Fibroblast of lung (primary cell): ENCODE results near the gene CMTM4. TPM values are rescaled to one million over a fixed set of nuclear protein-coding genes. Genes with fewer than 3 reads are reported as not detected.

Source experiments
- DNase-seq, 2 donors: peaks; one replicate each; pipeline versions ENCODE4 v3.0.0 to v3.0.0-alpha.2; 2010; ENCODE audit warnings: low read depth in 2 of 2
- H2AFZ ChIP-seq: 2 replicates; pipeline ENCODE4 v1.5.1; 2012; ENCODE audit warnings: low read length, control low read depth, inconsistent platforms
- H3K27ac ChIP-seq: 2 replicates; pipeline ENCODE4 v1.5.1; 2011; ENCODE audit warnings: low read length, control low read depth; ENCODE audit not compliant: insufficient read depth
- H3K27me3 ChIP-seq: 2 replicates; pipeline ENCODE4 v1.5.1; 2011; ENCODE audit warnings: mild to moderate bottlenecking, low read length; ENCODE audit not compliant: control insufficient read depth, insufficient read depth
- H3K36me3 ChIP-seq: 2 replicates; pipeline ENCODE4 v1.5.1; 2011; ENCODE audit warnings: low read length; ENCODE audit not compliant: control insufficient read depth, insufficient read depth
- H3K4me1 ChIP-seq: 2 replicates; pipeline ENCODE4 v1.5.1; 2011; ENCODE audit warnings: low read length; ENCODE audit not compliant: control insufficient read depth, insufficient read depth; ENCODE audit errors: extremely low read depth
- H3K4me2 ChIP-seq: 2 replicates; pipeline ENCODE4 v1.5.1; 2011; ENCODE audit warnings: low read length, control low read depth; ENCODE audit not compliant: insufficient read depth; ENCODE audit errors: extremely low read depth
- H3K4me3 ChIP-seq, 4 experiments: fragments of 200-600 bp in 1 of 4; sonication (generic) in 1 of 4; replicated peaks in 1 of 4; 2 replicates each; pipeline ENCODE4 v1.5.1; 2011 to 2016; ENCODE audit warnings: low read length in 4 of 4, low read depth in 3 of 4, mild to moderate bottlenecking in 3 of 4, control low read depth in 2 of 4, inconsistent platforms in 1 of 4, mixed read lengths in 1 of 4; ENCODE audit not compliant: insufficient read depth in 1 of 4; ENCODE audit errors: control extremely low read depth in 1 of 4
- H3K79me2 ChIP-seq: 2 replicates; pipeline ENCODE4 v1.5.1; 2012; ENCODE audit warnings: mild to moderate bottlenecking, low read length, inconsistent platforms; ENCODE audit not compliant: control insufficient read depth, insufficient read depth
- H3K9ac ChIP-seq: 2 replicates; pipeline ENCODE4 v1.5.1; 2011; ENCODE audit warnings: mild to moderate bottlenecking, low read length, control low read depth; ENCODE audit not compliant: insufficient read depth
- H3K9me3 ChIP-seq: 2 replicates; pipeline ENCODE4 v1.5.1; 2012; ENCODE audit warnings: low read depth, low read length; ENCODE audit not compliant: control insufficient read depth, insufficient read depth
- H4K20me1 ChIP-seq: 2 replicates; pipeline ENCODE4 v1.5.1; 2011; ENCODE audit warnings: low read length; ENCODE audit not compliant: control insufficient read depth, insufficient read depth; ENCODE audit errors: extremely low read depth
- CTCF ChIP-seq, 2 donors: IDR thresholded peaks in 1 of 2; conservative IDR thresholded peaks in 1 of 2; 1 replicate in 1 of 2; 2 replicates in 1 of 2; pipeline ENCODE4 v1.5.1; 2011 to 2012; ENCODE audit warnings: low read length in 2 of 2, control low read depth in 1 of 2, inconsistent platforms in 1 of 2, low read depth in 1 of 2, mild to moderate bottlenecking in 1 of 2
- EZH2 ChIP-seq: IDR thresholded peaks from 2 replicates; pipeline ENCODE4 v1.5.1; 2012; ENCODE audit warnings: low read length, control low read depth, mild to moderate bottlenecking; ENCODE audit errors: missing control alignments
- polyA plus RNA-seq, 2 donors: library from polyadenylated mRNA; depleted of rRNA in 1 of 2; stranded (reverse) in 1 of 2; unstranded in 1 of 2; fragments of >200 nt; gene quantifications; 2 replicates each; pipeline ENCODE4 v1.2.1, GENCODE V29; 2011 to 2012; ENCODE audit warnings: missing spikeins in 1 of 2
- total RNA-seq: library from RNA; depleted of rRNA; stranded (reverse); fragments of >200 nt; gene quantifications from 2 replicates; pipeline ENCODE4 v1.2.1, GENCODE V29; 2014

CMTM4 gene
- total and polyA plus RNA-seq, 2 donors (not counting 1 experiment from before 2014, with no cell fraction given) = 10.2 to 12.8 TPM

DNA sequence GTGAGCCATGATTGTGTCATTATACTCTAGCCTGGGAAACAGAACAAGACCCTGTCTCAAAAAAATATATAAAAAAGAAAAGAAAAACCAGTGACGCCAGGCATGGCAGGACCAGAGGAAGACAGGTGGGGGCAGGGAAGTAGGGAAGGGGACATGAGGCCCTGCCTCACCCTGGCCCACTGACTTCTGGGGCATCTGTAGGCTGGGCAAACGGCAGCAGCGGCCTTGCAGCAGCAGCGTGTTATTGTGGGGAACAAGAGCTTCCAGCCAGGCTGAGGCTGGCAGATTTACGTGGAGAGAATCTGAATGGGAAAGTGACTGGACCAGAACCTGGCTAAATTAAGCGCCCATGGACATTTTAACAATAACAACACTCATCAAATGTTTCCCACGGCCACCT, 19.4 kb downstream of the CMTM4 start:
- no peak for DNase-seq
- no peak overlapping the region for H3K4me2 ChIP-seq
- no peak overlapping the region for H2AFZ ChIP-seq
- no peaks in the 10 kb centered on the region for H3K36me3 ChIP-seq
- H3K9me3 ChIP-seq = no peaks in the 10 kb centered on the region
- no peak overlapping the region for H3K27ac ChIP-seq
- TF ChIP-seq CTCF (conservative IDR thresholded peaks at IDR 0.05 in 1 of 2, IDR thresholded peaks at IDR 0.05 in 1 of 2; ENCODE audit: low read depth in 1 of 2, low read length in 2 of 2) (no peak), EZH2 (no peak)
- no peaks in the 10 kb centered on the region for H3K27me3 ChIP-seq
- H3K4me1 ChIP-seq = no peaks in the 10 kb centered on the region
- no peaks in the 10 kb centered on the region for H4K20me1 ChIP-seq
- no peak overlapping the region for H3K4me3 ChIP-seq
- H3K9ac ChIP-seq = no peak overlapping the region
- no peaks in the 10 kb centered on the region for H3K79me2 ChIP-seq

DNA sequence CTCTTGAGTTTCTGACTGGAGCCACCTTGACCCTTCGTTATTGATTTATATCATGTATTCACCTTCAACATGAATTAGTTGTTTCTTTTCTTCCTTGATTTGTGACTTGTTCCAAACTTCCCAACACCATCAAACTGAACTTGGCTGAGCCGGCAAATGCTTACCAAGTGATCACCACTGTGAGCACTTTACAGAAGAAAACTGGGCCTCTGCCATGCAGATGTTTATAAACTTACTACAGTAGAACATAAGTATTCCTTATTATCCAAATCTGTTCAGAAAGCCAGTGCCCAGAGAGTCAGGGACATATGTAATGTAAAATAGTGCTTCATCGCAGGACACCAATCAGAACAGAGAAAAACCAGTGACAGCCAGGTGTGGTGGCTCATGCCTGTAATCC, 19.9 kb downstream of the CMTM4 start:
- Histone ChIP-seq H3K4me3 (no peak overlapping the region), H3K9ac (no peak overlapping the region), H3K4me1 (no peaks in the 10 kb centered on the region), H3K27ac (no peak overlapping the region), H3K36me3 (no peaks in the 10 kb centered on the region), H3K9me3 (no peaks in the 10 kb centered on the region), H3K27me3 (no peaks in the 10 kb centered on the region), H4K20me1 (no peaks in the 10 kb centered on the region), H2AFZ (no peak overlapping the region), H3K79me2 (no peaks in the 10 kb centered on the region), H3K4me2 (no peak overlapping the region)
- DNase-seq = peak in 1 of 2 donors; percentile 45
- TF ChIP-seq EZH2 (no peak), CTCF (conservative IDR thresholded peaks at IDR 0.05 in 1 of 2, IDR thresholded peaks at IDR 0.05 in 1 of 2; ENCODE audit: low read depth in 1 of 2, low read length in 2 of 2) (no peak)

- Histone ChIP-seq H3K4me2 (no peak overlapping the region), H3K4me3 (no peak overlapping the region), H3K4me1 (no peaks in the 10 kb centered on the region), H3K9me3 (no peaks in the 10 kb centered on the region), H4K20me1 (no peaks in the 10 kb centered on the region), H3K36me3 (no peaks in the 10 kb centered on the region), H3K27ac (no peak overlapping the region), H2AFZ (no peak overlapping the region), H3K79me2 (no peaks in the 10 kb centered on the region), H3K9ac (no peak overlapping the region), H3K27me3 (no peaks in the 10 kb centered on the region)
- no peak for DNase-seq
- TF ChIP-seq CTCF (conservative IDR thresholded peaks at IDR 0.05 in 1 of 2, IDR thresholded peaks at IDR 0.05 in 1 of 2; ENCODE audit: low read depth in 1 of 2, low read length in 2 of 2) (no peak), EZH2 (no peak)
Measured at GRCh38 chr16:66673691-66674090, 22.9 kb downstream of the CMTM4 start.
